ENCODE measurements around the gene CELA1.
"Not testable (repeated sequence)": the region's sequence is repeated elsewhere in the genome, so short reads cannot be mapped to it uniquely, and the experiment has no call there.

Gene CELA1

DNA sequence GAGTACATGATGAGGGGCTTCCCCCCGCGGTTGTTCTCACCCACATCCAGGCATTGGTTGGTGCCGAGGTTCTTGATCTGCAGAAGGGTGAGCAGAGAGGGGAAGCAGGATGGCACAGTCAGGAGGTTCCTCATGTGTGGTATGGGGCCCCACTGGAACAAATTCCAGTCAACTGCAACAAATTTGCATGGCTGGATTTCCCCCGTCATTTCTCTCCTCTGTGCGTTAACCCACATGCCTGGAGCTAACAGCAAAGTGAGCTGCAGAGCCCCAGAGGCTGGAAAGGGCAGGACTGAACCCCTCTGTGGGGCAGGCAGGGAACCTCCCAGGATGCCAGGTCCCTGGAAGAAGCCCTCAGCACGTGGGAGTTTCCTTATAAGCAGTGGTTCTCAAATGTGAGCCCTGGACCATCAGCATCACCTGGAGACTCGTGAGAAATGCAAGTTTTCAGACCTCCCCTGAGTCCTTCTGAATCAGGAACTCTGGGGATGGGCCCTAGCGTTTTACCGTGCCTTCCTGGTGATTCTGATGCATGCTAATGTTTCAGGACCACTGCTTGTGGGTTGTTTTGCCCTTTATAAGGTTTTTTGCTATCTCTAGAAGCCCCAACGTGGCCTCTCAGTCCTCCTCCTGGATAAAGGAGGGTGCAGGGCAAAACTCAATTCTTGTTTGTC, 11.0 kb upstream of the CELA1 start:
- DNase-seq = no peak

DNA sequence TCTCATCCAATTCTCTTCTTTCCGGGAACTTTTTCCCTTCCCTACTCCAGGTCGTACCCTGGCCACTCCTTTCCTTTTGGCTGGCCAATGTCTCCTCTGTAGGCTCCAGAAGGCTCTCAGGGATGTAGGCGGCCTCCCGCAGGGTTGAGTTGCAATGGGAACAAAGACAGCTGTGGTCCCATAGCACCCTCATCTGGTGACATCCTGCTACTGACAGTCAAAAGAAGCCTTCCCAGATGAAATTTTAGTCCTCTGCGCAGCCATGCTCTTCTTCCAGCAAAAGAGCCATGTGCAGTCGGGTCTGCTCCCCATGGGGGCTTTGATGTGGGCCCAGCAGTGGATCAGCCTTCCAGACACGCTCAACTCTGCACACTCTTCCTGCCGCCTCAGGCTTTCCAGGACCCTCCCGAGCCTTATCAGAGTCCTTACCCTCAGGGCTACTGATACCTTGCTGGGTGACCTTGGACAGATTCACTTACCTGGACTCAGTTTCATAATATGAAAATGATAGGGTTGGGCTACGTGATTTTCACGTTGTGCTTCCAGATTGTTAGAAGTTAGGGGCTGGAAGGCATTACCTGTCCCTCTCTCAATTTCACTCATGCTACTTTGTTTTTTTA, 5.5 kb upstream of the CELA1 start:
- peak; percentile 22 to 85 (median 68) for DNase-seq
- intact Hi-C loops (cut with DNase I) = no loop called here

More for the DNA sequence above, 11.0 kb upstream of the CELA1 start:
- intact Hi-C loops (cut with DNase I) = no loop called here

DNA sequence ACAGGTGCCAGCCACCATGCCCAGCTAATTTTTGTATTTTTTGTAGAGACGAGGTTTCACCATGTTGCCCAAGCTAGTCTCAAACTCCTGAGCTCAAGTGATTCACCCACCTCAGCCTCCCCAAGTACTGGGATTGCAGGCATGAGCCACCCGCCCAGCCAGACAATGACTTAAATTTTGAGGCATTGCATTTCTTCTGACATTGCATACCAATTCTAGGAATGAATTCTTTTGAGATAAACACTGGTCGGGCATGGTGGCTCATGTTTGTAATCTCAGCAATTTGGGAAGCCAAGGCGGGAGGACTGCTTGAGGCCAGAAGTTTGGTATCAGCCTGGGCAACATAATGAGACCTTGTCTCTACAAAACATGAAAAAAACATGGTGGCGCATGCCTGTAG, 2.5 kb upstream of the CELA1 start:
- no peak for DNase-seq
- intact Hi-C loops (cut with DNase I) = loop anchor here (10.0 kb wide), 4 partner anchors 104 to 584 kb away; partner anchors contain the start of genes ATF1 and LETMD1

DNA sequence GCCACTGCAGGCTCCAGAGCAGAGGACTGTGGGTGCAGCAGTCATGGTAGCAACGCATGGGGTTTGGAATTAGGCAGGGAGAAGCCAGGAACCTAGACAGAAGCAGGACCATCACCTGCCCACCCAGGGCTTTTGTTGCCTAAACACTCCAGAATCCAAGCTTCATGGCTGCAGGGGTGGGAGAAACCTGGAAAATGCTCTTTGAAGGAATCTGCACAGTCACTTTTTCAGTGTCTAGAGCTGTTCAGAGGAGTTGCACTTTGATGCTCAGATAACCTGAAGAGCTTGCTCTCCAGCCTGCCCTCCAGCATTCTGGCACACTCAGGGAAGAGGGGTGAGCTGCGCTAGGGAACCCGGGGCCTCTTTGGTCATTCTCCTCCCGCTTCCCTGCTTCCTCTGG, 1.6 kb upstream of the CELA1 start:
- intact Hi-C loops (cut with DNase I) = loop anchor here (10.0 kb wide), 4 partner anchors 103 to 583 kb away; partner anchors contain the start of genes ATF1 and LETMD1
- no peak for DNase-seq

DNA sequence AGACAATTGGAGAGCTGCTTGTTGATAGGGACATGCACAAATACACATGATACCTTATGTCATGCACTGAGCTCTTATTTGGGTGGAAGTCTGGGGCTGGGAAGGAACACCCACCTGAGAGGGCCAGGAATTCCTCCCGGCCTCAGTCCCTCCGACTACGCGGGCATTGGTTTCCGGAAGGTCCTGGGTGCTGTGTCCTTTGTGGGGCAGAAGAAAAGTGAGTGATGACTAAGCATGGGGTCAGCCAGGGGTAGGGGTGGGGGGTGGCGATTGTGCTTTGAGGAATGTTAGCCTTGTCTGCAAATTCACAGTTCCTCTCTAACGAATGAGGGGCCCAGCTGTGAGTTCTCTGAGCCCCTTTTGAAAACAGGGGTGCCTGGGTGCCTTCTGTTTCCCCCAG, 798 bp downstream of the CELA1 start:
- intact Hi-C loops (cut with DNase I) = loop anchor here (10.0 kb wide), 4 partner anchors 101 to 581 kb away; partner anchors contain the start of genes ATF1 and LETMD1
- no peak for DNase-seq

DNA sequence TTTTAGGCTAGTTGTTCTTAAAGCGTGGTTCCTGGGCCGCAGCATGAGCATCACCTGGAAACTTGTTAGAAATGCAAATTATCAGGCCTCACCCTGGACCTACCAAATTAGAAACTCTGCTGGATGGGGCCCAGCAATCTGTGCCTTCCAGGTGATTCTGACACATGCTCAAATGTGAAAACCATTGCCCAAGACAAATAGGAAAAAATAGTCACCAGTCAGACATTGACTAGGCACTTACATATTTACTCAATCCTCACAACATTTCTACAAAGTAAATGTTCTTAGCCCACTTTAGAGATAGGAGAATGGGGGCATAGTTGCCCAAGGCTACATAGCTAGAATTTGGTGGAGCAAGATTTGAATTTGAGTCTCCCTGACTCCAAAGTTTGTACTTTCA, 3.3 kb downstream of the CELA1 start:
- DNase-seq = no peak
- intact Hi-C loops (cut with DNase I) = loop anchor here (10.0 kb wide), 4 partner anchors 98 to 578 kb away; partner anchors contain the start of genes ATF1 and LETMD1

DNA sequence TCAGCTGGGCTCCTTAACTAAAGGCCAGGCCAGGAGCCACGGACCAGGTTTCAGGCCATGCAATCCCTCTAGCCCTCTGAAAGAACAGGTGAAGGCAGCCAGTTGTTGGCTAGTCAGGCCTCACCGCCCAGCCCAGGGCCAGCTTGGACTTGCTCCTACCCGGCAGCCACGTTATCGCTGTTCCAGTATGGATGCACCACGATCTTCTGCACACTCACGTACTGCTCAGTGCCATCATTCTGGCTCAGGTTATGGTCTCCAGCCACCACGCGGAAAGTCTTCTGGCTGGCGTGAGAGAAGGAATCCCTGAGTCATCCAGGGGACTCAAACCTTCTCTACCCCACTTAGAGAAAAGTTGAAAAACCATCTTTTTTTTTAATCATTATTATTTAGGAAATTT, 4.1 kb downstream of the CELA1 start:
- intact Hi-C loops (cut with DNase I) = loop anchor here (10.0 kb wide), 4 partner anchors 98 to 578 kb away; partner anchors contain the start of genes ATF1 and LETMD1
- no peak for DNase-seq

DNA sequence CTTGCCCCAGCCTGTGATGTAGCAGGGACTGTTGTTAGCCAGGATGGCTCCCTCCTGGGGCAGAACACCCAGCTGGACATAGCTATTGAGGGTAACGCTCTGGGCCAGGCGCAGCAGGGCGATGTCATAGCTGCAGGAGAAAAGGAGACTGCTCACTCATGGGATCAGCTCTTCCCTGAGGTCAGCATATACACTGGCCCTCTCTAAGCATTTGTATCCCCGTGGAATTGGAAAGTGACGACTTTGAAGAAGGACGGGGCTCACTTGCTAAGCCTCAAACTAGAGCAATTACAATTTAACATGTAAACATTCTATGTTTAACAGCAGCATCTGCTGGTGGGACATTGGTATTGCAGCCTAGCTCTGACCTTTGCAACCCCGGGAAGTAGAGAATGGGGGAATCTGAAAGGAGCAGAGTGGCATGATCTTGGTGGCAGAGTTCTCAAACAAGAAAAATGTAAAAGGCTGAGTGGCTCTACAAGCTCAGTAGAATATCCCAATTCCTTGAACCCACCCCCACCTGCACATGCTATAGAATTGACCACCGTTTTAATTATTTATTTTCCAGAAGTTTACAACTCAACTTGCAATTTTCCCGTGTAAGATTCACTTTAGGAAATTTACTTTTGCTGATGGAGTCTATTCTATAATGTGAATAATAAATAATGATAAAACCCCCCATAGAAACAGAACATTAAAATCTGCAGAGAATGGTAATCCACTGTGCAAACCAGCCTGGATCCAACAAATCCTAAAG, 5.0 kb downstream of the CELA1 start:
- DNase-seq = peak in 41 of 42 donors; percentile 10 to 91 (median 76)

DNA sequence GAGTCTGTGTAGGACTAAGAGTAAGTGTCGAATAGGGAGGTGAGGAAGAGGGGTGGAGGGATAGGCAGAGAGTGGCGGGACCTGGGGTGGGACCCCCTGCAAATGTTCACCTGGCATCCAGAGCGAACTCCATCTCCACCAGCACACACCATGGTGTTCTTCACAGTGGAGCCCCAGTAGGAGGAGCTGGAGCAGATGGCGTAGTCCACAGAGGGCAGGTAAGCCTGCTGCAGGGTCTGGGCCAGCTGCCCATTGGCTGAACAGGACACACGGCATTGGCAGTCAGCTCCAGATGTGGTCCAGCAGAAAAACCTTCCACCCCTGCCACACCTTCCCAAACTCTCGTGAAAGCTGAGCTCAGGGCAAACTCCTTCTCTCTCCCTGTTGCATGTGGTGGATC, 6.7 kb downstream of the CELA1 start:
- no peak for DNase-seq
- intact Hi-C loops (cut with DNase I) = loop anchor here (10.0 kb wide), 4 partner anchors 95 to 575 kb away; partner anchors contain the start of genes ATF1 and LETMD1

More for the DNA sequence above, 5.0 kb downstream of the CELA1 start:
- intact Hi-C loops (cut with DNase I) = loop anchor here (10.0 kb wide), 4 partner anchors 97 to 577 kb away; partner anchors contain the start of genes ATF1 and LETMD1

DNA sequence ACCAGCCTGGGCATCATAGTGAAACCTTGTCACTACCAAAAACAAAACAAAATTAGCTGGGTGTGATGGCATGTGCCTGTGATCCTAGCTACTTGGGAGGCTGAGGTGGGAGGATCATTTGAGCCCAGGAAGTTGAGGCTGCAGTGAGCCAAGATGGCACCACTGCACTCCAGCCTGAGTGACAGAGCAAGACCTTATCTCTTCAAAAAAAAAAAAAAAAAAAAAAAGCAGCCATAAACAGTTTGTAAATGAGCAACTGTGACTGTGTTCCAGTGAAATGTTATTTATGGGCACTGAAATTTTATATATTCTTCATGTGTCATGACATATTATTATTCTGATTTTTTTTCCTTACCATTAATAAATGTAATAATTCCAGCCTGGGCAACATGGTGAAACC, 9.1 kb downstream of the CELA1 start:
- DNase-seq; intact Hi-C loops (cut with DNase I): not testable (repeated sequence)

DNA sequence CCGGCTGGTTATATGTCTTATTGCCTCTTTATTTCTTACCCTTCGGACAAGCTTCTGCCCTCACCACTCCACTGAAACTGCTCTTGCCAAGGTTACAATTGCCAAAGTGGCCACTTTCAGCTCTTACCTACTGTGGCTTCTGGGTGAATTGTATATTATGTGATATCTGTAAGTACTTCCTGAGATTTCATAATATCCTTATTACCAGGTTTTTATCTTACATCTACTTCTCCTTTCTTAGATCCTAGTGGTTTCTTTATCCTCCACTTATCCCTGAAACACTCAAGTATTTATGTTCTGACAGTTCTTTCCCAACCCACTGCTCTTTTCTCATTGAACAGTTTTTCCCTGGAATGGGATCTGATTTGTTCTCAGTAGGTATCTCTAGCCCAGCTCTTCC, 10.5 kb downstream of the CELA1 start:
- no peak for DNase-seq
- intact Hi-C loops (cut with DNase I) = no loop called here

DNA sequence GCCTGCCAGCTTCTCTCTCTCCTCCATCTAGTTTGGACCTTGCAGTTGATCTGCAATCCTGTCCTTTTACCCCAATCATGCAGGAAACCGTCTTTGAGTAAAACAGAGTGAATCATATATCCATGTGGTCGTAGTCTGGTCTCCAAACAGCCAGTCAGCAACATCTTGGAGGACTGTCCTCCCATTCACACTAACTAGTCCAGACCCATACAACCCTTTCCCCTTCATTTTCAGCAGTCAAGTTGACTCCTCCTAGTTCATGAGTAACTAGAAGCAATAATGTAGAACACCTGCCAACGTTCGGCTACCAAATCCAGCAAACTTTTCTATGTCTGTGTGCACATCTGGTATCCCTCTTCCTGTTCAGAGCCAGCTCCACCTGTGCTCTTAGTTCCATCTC, 11.7 kb downstream of the CELA1 start:
- DNase-seq = no peak
- intact Hi-C loops (cut with DNase I) = no loop called here

DNA sequence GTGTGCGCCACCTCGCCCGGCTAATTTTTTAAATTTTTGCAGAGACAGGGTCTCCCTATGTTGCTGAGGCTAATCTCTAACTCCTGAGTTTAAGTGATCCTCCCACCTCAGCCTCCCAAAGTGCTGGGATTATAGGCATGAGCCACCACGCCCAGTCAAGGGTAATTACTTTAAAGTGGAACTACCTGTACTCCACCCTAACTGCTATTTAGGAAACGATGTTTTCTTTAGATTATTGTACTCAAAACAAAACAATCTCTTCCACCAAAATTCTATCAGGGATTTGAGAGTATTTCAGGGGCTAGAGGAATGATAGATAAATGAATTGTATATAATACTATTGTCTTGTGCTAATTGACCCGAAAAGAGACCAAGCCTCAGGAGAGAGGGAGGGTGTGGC, 12.9 kb downstream of the CELA1 start:
- no peak for DNase-seq
- intact Hi-C loops (cut with DNase I) = no loop called here

DNA sequence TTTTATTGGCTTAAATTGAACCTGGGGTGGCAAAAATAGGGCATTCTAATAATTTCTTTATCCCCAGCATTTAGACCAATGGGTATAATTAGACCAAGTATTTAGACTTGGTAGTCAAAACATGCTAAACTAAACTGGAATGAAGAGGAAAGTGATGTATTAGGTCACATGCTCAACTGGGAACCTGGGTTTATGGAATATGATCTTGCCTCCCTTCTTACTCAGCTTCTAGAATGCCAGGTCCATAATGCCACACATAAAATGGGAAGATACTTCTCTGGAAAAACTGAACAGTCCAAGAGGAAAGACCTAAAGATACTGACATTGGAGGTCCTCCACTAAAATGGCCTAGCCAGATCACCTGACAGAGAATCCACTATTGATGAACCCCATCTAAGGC, 16.3 kb downstream of the CELA1 start:
- intact Hi-C loops (cut with DNase I) = no loop called here
- no peak for DNase-seq

DNA sequence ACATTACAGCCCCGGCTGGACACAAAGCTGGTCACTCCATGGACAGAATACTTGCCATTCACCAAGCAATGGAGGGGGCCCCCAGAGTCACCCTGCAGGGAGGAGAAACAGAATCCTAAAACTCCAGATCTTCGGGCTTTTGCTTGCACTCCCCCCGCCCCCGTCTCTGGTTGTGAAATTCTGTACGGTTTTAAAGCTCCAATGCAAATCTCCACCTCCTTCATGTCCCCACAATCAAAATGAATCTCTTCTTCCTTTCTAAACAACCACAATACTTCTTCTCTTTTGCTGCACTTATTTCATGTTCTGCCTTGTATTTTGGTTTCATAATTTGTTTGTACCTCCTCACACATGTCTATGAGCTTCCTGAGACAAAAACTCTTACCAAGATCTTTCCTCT, 16.7 kb downstream of the CELA1 start:
- DNase-seq = no peak
- intact Hi-C loops (cut with DNase I) = no loop called here

DNA sequence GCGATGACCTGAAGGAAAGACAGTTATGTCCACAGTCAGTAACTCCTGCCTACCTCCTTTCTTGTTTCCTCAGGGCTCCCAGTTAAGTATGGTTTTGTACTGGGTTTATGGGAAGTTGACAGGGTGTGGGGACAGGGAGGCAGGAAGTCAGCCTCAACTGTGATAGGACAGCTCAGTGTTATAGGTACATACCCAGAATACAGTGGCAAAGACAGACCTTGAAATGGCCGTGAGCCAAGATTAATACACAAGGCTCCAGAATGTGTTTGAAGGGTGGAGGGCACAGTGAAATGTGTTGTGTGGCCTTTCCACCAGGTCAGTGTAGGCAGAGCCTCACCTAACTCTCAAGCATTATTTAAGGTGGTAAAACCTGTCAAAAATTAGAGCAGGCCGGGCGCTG, 17.9 kb downstream of the CELA1 start:
- DNase-seq = no peak
- intact Hi-C loops (cut with DNase I) = no loop called here

DNA sequence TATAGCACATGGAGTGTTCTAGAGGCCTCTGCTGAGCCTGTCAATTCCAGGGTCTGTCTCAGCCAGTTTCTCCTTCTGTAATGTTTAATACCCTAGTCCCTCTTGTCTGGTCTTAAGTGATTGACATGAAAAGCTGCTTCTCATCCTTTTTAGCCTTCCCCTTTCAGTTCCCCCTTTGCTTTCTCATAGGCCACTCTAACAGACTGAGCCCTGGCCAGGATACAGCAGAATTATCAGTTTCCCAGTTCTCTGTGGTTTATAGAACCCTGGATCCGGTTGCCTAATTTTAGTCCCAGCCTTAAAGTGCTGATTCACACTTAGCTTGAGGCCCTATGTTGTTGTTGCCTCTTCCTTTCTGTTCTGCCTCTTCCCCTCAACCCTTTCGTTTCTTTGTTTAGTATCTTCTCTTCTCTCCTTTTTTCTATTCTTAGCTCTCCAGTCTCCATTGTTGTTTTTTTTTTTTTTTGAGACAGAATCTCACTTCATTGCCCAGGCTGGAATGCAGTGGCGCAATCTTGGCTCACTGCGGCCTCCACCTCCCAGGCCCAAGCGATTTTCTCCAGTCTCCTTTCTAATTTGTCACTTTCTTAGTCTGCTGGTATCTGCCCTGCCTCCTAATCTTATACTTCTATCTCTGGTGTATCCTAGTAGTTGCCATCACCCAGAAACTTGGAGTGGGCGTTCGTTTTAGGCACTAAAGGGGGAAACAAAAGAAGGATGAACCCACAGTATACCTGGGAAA, 19.6 kb downstream of the CELA1 start:
- intact Hi-C loops (cut with DNase I) = no loop called here
- DNase-seq = peak in 11 of 42 donors; percentile 14 to 45 (median 28)

DNA sequence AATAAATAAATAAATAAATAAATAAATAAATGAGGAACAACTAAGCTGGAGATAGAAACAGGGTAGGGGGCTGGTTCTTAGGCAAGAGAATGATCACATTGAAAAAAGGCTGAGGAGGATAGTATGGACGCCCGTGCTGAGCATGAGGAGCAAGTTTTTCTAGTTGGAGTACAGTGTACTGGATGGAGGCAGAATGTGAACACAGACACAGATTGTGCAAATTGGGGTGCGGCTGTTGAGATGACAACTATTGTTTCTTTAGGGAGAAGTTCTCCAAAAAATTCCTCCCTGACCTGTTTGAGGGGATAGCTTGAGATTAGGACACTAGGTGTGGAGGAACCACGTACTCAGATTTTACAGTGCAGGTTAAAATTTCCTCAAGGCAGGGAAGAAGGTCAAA, 21.5 kb downstream of the CELA1 start:
- DNase-seq = no peak
- intact Hi-C loops (cut with DNase I) = no loop called here

All from head of caudate nucleus (tissue), 42 donors.